ENCODE data around the gene HOXC11. TPM values are rescaled to one million over a fixed set of nuclear protein-coding genes. Genes with fewer than 3 reads are reported as not detected.
A peak's percentile ranks its signal among the peaks of the same experiment; 100 is the strongest.

The HOXC11 gene
- total RNA-seq, 1 donor from 2014 or later = not detected

DNA sequence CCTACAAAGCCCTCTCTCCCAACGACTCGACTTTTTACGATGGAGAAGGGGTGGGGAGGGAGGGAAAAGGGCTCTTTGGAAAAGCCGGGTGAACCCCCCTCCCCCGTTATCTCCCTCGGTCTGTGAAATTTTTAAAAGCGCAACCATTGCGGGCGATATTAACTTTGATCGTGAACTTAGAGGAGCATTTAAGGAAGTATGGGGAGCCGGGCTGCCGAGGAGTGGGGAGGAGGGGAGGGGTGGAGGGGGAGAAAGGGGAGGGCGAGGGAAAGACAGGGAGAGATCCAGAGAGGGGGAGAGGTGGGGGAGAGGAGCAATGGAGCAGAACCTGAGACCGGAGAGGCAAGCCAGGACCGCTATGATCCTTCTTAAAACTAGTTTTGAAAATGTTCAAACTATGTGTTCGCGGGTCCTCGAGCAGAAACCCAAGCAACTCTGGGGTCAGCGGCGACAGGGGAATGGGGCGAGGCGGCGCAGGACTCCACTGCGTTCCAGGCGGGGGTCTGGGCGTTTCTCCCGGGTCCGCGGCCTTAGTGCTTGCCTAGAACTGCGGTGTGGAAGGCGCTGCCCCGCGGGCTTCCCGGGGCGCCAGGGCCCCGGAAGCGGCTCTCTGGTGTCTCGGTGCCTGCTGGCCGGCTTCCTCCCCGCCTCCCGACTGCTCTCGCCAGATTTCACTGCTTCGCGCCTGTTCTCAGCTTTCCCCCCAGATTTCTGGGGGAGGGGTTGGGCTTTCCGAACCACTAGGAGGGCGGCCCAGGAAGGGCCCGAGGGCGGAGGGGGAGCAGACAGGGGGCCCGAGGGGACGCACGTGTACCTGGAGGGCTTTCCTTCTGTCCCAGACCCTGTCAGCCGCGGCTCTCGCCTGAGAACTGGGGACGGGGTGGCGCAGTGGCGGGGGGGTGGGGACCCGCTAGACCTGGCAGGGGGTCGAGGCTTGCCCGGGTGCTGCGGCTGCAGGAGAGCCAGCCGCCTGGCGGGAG is 1.4 kb downstream of the HOXC11 start, which contains the start of gene HOTAIR:
Gene HOTAIR (minus strand): TSS at position 871 of the 980 bp plus-strand sequence.
- DNase-seq = no peak

GRCh38 chr12:53975064-53975471 is 2.1 kb downstream of the HOXC11 start:
- DNase-seq = no peak

DNA sequence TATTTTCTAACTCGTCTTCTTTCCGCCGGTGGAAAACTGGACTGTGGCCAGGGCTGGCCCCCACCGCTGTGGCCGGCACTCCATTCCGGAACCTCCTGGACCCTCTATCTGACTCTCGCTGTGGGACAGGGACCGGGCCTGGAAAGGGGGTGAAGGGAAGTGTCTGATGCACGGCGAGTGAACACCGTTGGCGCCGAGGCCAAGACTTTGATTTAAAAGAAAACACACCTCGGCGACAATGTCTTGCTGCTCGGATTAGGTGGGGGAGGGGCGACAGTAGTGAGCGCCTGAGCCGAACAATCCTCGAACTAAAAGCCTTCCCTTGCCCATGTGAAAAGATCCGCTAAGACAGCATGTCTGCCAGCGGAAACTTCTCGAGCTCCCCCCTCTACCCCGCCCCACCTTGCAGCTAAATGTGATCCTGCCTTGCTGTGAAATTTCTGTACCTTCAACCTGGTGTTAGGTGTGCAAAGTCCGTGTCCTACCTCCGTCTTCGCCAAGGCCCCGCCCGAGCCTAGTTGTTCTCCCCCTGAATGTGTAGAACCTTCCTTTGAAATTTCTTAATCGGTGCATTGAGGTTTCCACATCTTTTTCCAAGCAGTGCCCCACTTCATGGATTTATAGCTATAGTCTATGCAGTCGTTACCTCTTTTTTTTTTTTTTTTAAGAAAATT is 2.7 kb downstream of the HOXC11 start:
- DNase-seq = no peak

- DNase-seq = peak; percentile 30
Observed at GRCh38 chr12:53976172-53976822, 3.4 kb downstream of the HOXC11 start.

DNA sequence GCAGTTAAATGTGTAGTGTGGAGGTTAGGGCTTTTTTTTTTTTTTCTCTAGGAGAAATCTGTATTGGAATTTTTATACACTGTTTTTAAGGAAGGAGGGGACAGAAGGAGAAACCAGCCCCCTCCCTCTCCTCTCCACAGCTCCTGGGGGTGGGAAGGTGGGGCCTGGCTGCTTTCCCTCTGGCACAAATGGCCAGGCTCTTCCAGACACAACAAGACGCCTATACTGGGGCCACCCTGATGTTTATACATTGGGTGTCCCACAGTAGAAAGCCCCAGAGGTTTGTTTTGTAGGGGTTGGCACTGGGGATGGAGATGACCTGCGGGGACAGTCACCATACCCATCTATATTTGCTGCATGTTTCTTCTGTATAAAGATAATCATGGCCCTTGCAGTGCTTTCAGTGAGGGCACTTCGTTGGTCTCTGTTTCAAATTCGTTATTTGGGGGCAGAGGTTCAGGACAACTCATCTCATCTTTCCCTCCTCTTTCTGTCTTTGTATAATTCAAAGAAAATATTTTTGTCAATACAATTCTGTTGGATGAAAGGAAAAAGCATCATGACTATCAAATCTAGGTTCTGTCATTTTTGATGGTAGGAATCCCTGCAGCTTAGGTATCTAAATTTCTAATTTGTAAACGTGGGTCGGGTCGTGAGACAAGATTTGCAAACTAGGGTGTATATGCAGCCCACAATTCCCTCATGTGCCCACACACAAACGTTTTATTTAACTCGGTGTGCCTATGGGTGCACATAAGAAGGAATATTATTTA is 4.1 kb downstream of the HOXC11 start:
- DNase-seq = no peak

GRCh38 chr12:53977596-53978445 is 4.9 kb downstream of the HOXC11 start:
- no peak for DNase-seq

GRCh38 chr12:53978477-53979356 is 5.8 kb downstream of the HOXC11 start:
- DNase-seq = no peak

DNA sequence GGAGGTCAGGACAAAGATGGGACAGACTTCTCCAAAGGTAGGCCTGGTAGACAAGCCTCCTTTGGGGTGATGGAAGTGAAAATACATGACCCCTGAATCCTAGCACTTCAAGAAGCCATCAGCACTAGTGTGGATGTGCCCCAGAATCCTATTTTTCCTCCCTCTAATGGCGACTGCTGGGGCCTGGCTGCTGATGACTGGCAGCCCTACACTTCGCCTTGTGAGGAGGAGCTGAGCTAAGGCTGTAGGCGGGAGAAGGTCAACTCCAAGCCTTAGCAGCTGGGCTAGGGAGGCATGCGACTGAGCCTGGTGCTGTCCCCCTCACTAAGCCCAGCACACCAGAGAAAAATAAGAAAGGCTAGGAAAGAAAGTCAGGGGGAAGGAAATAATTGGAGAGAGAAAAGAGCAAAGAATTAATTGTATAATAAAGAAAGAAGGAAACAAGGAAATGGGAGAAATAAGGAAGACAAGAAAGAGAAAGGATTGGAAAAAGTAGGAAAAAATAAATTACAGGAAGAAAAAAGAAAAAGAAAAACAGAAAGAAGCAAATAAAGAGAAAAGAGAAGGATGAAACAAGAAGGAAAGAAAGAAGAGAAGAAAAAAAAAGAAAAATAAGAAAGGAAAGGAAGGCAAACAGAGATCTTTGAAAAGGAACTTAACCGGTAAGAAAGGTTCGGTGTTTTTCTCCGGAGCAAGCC is 7.3 kb downstream of the HOXC11 start:
- DNase-seq = no peak

DNA sequence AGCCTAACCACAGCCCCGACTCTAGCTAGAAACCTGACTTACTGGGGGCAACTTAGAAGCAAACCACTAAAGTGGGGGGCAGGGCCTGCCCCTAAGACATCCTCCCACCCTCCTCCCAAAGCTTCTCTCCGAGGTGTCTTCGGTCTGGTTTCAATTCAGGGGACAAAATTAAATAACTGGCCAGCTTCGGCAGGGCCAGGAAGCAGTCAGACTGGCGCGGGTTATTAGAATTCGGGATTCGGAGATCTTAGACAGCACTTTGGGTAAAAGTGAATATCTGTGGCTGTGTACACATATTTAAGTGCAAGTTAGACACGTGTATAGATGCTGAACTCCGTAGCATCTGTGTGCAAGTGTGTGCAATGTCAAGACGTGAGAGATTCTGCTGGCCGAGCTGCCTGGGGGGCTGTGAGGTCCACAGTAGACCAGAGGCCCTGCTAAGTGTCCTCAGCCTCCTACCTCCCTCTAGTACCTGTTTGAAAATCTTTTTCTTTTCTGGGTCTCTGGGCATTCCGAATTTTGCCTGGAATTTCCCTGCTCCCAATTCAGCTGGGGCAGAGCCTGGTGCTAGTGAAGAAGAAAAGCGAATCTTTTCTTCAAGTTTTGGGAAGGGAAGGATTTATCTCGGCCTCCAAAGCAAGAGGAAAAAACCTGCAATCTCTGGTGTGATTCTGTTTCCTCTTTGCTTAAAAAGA is 8.0 kb downstream of the HOXC11 start:
- DNase-seq = no peak

GRCh38 chr12:53981634-53982565 is 9.0 kb downstream of the HOXC11 start:
- DNase-seq = no peak

- no peak for DNase-seq
Observed at GRCh38 chr12:53982648-53983567, 10.0 kb downstream of the HOXC11 start.

- DNase-seq = no peak
Observed at GRCh38 chr12:53983568-53983949, 10.6 kb downstream of the HOXC11 start.

DNA sequence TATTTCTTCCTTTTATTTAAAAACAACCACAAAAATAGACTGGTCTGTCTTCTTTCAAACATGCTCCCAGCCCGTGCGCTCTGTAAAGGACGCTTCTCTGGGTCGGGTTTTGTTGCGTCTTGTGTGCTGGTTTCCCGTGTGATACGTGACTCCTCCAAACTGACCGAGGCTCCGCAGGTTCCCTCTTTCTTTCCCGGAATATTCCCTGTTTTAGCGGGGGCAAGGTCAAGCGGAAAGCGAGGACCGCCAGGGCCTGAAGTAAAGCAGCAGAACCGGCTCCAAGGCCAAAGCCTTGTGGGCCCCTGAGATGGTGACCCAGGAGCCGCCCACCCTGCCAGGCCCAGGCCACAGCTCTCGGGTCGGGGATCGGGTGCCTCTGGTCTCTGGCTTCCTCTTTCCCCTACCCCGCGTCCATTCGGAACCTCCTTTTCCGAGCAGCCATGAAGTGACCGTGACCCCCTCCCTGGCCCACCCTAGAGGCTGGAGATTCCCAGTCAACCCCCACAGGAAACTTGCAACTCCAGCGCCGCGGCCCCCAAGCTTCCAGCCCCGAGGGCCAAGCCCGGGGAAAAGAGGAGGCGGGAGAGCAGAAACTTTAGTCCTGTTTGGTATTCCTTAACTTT is 11.1 kb downstream of the HOXC11 start:
- DNase-seq = no peak

GRCh38 chr12:53984901-53985691 is 12.2 kb downstream of the HOXC11 start, which contains the start of gene HOXC10:
Gene HOXC10 (plus strand): TSS chr12:53985146. CDS start chr12:53985260, 114 bp downstream.
- DNase-seq = peak; percentile 89

DNA sequence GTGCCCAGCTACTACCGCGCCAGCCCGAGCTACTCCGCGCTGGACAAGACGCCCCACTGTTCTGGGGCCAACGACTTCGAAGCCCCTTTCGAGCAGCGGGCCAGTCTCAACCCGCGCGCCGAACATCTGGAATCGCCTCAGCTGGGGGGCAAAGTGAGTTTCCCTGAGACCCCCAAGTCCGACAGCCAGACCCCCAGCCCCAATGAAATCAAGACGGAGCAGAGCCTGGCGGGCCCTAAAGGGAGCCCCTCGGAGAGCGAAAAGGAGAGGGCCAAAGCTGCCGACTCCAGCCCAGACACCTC is 12.7 kb downstream of the HOXC11 start:
- no peak for DNase-seq
